ENCODE results near the gene CTIF. TPM values are rescaled to one million over a fixed set of nuclear protein-coding genes. Genes with fewer than 3 reads are reported as not detected.
"Not testable (repeated sequence)": the region's sequence is repeated elsewhere in the genome, so short reads cannot be mapped to it uniquely, and the experiment has no call there.

Gene CTIF
- polyA plus RNA-seq, 3 donors, result 0.38 to 8.7 (median 1.2) TPM

DNA sequence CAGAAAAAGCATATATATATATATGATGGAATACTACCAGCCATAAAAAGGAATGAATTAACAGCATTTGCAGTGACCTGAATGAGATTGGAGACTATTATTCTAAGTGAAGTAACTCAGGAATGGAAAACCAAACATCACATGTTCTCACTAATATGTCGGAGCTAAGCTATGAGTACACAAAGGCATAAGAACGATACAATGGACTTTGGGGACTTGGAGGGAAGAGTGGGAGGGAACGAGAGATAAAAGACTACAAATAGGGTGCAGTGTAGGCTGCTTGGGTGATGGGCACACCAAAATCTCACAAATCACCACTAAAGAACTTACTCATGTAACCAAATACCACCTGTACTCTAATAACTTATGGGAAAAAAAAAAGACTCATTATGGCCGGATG lies 26.3 kb upstream of the CTIF start:
- H4K20me1 ChIP-seq (ENCODE audit: insufficient read depth, low read length); H2AFZ ChIP-seq (ENCODE audit: insufficient read depth, low read depth, low read length, poor library complexity, severe bottlenecking); H3K4me2 ChIP-seq (replicated peaks; ENCODE audit: extremely low read depth, low read length, poor library complexity, severe bottlenecking); H3K27ac ChIP-seq (ENCODE audit: low read depth in 1 of 2, low read length in 2 of 2); DNase-seq; H3K27ac Mint-ChIP-seq; H3K4me3 ChIP-seq (replicated peaks in 1 of 3; ENCODE audit: low read depth in 2 of 3, low read length in 3 of 3); H3K36me3 ChIP-seq (replicated peaks in 1 of 2; ENCODE audit: control insufficient read depth in 1 of 2, insufficient read depth in 2 of 2, low read length in 2 of 2); H3K79me2 ChIP-seq (ENCODE audit: insufficient read depth, low read length); H3K4me1 ChIP-seq (ENCODE audit: control insufficient read depth in 1 of 2, insufficient read depth in 2 of 2, low read length in 2 of 2); H3K4me3 Mint-ChIP-seq; intact Hi-C loops (cut with micrococcal nuclease); H3K9ac ChIP-seq (ENCODE audit: insufficient read depth, low read length, poor library complexity, severe bottlenecking); H3K36me3 Mint-ChIP-seq; H3K27me3 Mint-ChIP-seq (ENCODE audit: low read depth in 3 of 3); H3K4me1 Mint-ChIP-seq; H3K27me3 ChIP-seq (ENCODE audit: control insufficient read depth in 2 of 2, insufficient read depth in 2 of 2, low read length in 2 of 2); H3K9me3 ChIP-seq (replicated peaks in 1 of 2; ENCODE audit: control insufficient read depth in 1 of 2, insufficient read depth in 1 of 2, low read length in 2 of 2): not testable (repeated sequence)
- H3K9me3 Mint-ChIP-seq, result peaks cover 2 to 14% (median 5%) of the 10 kb centered on the region in 7 donors
- WGBS (ENCODE audit: insufficient coverage), result no CpG with 5 or more reads among the region's 4 CpGs

- Mint-ChIP-seq H3K9me3 (peaks cover 0 to 2% (median 0%) of the 10 kb centered on the region in 7 donors), H3K4me1 (no peaks in the 10 kb centered on the region), H3K27me3 (ENCODE audit: low read depth in 3 of 3) (peaks cover 0 to 3% (median 0%) of the 10 kb centered on the region in 3 donors), H3K27ac (no peak overlapping the region), H3K4me3 (no peak overlapping the region), H3K36me3 (no peaks in the 10 kb centered on the region)
- Histone ChIP-seq H3K79me2 (ENCODE audit: insufficient read depth, low read length) (no peaks in the 10 kb centered on the region), H3K36me3 (replicated peaks in 1 of 2; ENCODE audit: control insufficient read depth in 1 of 2, insufficient read depth in 2 of 2, low read length in 2 of 2) (no peaks in the 10 kb centered on the region), H3K9ac (ENCODE audit: insufficient read depth, low read length, poor library complexity, severe bottlenecking) (no peak overlapping the region), H3K27ac (ENCODE audit: low read depth in 1 of 2, low read length in 2 of 2) (no peak overlapping the region), H3K4me1 (ENCODE audit: control insufficient read depth in 1 of 2, insufficient read depth in 2 of 2, low read length in 2 of 2) (no peaks in the 10 kb centered on the region), H3K9me3 (replicated peaks in 1 of 2; ENCODE audit: control insufficient read depth in 1 of 2, insufficient read depth in 1 of 2, low read length in 2 of 2) (no peaks in the 10 kb centered on the region), H4K20me1 (ENCODE audit: insufficient read depth, low read length) (no peaks in the 10 kb centered on the region), H3K4me2 (replicated peaks; ENCODE audit: extremely low read depth, low read length, poor library complexity, severe bottlenecking) (no peak overlapping the region), H3K4me3 (replicated peaks in 1 of 3; ENCODE audit: low read depth in 2 of 3, low read length in 3 of 3) (no peak overlapping the region), H2AFZ (ENCODE audit: insufficient read depth, low read depth, low read length, poor library complexity, severe bottlenecking) (no peak overlapping the region), H3K27me3 (ENCODE audit: control insufficient read depth in 2 of 2, insufficient read depth in 2 of 2, low read length in 2 of 2) (no peaks in the 10 kb centered on the region)
- 91% methylated on average over 11 of the region's 11 CpGs for WGBS (ENCODE audit: insufficient coverage)
- DNase-seq, result no peak
- intact Hi-C loops (cut with micrococcal nuclease), result no loop called here
- no peak for TF ChIP-seq CTCF (IDR thresholded peaks at IDR 0.05)
Observed at GRCh38 chr18:48514786-48515185, 24.0 kb upstream of the CTIF start.
